Right kidney (tissue), 1 donor: ENCODE results near the gene MUC5B.
"Not testable (repeated sequence)": the region's sequence is repeated elsewhere in the genome, so short reads cannot be mapped to it uniquely, and the experiment has no call there.

ENCODE experiments used
- DNase-seq: peaks from one replicate; pipeline ENCODE4 v3.0.0-alpha.2; 2016

MUC5B gene

DNA sequence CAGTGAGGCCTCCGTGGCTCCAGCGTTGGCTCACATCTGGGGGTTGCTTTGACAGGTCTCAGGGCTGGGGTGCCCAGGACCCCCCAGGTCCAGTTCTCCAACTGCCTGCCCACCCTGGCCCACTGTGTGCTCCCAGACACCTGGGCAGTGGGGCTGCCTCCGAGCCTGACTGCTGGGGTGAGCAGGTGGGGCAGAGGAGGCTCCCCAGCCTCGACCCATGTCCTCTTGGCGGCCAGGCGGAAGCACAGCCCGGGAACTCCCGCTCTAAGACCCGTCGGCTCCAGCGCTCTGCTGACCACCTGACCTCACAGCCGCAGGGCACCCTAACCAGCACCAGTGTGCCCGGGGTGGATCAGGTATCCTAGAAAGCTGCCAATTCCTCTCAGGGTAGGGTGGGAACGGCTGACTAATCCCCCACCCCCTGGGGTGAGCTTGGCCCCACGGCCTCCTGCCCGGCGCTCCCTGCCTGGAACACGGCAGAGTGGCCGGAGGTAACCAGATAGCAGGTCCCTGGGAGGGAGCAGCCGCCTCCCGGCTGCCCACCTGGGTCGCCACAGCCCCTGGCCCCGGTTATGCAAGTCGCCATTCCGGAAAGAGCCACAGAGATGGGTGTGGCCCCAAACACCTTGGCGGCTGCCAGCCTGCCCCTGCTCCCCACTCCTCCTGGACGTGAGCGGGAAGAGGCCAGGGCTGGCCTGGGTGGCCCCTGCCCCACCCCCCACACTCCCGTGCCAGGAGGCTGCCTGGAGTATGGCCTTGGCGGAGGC lies 19.2 kb upstream of the MUC5B start:
- DNase-seq, result no peak

- DNase-seq, result no peak
Observed at GRCh38 chr11:1204381-1205101, 18.3 kb upstream of the MUC5B start.

GRCh38 chr11:1205121-1205986 lies 17.5 kb upstream of the MUC5B start:
- no peak for DNase-seq

DNA sequence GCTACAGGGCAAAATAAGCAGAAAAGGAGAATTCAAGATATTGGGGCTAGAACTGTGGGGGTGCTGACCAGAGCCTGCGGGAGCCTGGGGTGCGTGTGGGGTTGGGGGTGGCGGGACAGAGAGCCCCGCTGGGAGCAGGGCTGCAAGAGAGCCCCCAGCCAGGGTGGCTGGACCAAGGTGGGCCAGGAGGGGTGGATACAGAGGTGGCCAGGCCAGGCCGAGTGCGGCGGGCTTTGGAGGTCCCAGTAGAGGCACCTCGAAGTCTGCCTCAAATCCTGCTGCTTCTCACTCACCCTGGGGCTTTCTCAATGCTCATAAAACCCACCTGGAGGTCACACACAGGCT lies 16.9 kb upstream of the MUC5B start:
- no peak for DNase-seq

- DNase-seq, result no peak
Observed at GRCh38 chr11:1206391-1207271, 16.2 kb upstream of the MUC5B start.

DNA sequence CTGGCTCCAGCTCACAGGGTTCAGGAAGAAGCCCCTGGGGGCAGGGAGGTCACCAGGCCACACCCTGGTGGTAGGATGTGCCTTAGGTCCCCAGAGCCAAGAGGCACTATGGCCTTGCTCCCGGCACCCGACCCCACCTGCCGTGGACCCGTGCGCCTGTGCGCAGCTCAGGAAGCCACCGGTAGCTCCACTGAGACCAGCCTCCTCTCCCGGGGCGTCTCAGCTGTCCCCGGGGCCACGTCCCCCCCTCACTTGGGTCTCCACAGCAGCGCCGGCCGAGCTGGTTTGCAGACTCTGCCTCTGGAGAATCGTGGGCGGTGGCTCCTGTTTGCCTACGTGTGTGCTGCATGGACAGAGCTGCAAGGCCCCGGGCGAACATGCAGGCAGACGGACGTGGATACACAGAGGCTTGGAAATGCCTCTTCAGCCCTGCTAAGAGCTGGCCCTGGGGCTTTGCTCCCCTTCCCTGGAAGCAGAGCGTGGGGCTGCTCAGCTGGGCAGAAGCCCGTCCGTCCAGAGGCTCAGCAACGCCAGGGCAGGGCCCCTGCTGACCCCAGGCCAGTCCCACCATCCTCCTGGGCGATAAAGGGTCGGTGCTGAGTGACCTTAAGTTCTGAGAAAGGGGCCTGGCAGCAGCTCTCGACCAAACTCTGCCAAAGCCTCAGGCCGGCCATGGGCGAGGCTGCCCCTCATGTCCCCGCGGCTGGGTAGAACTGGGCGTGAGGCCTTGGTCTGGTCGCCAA lies 15.3 kb upstream of the MUC5B start:
- DNase-seq, result no peak

GRCh38 chr11:1208144-1208393 lies 14.8 kb upstream of the MUC5B start:
- no peak for DNase-seq

- DNase-seq, result no peak
Observed at GRCh38 chr11:1208394-1209261, 14.2 kb upstream of the MUC5B start.

DNA sequence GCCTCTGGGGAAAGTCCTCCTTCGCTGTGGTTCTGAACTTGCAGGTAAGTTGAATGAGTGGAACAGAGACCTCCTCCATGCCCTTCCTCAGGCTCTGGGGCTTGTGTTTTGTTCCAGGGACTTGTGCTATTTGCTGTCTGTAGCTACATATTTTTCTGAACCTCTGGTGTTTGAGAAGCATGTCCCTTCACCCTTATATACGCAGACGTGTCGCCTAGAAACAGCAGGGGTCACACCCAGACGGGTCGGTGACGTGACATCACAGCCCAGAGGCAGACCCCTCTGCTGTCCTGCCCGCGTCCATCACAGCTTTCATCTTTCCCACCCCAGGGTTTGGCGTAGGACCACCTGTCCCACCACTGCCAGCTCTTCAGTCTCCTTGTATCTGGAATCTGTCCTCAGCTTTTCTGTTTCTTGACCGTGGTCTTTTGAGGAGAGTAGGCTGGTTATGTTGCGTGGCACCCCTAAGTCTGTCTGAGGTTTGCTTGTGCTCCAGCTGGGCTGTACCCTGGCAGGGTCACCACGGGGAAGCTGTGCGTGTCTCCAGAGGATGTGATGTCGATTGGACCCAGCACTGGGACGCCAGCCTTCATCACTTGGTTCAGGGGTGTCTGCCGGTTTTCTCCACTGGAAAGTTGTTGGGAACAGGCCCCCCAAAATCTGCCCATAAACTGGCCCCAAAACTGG lies 13.4 kb upstream of the MUC5B start:
- DNase-seq, result no peak

DNA sequence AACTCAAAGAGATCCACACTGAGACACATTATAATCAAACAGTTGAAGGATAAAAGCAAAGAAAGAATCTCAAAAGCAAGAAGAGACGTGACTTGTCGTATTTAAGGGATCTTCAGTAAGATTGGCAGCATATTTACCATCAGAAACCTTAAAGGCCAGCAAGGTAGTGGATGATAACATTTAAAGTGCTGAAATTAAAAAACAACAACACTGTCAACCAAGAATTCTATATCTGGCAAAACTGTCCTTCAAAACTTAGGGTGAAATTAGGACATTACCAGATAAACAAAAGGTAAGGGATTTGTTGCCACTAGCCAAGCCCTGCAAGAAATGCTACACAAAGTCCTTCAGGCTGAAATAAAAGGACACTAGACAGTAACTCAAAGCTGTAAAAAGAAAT lies 11.0 kb upstream of the MUC5B start:
- no peak for DNase-seq

DNA sequence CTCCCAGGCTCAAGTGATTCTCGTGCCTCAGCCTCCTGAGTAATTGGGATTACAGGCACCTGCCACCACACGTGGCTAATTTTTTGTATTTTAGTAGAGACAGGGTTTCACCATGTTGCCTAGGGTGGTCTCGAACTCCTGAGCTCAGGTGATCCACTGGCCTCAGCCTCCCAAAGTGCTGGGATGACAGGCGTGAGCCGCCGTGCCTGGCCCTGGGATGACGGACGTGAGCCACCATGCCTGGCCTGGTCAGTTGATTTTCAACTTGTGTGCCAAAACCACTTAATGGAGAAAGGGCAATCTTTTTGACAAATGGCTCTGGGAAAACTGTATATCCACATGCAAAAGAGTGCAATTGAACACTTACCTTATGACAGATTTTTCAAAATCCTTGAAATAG lies 7.0 kb upstream of the MUC5B start:
- not testable (repeated sequence) for DNase-seq

DNA sequence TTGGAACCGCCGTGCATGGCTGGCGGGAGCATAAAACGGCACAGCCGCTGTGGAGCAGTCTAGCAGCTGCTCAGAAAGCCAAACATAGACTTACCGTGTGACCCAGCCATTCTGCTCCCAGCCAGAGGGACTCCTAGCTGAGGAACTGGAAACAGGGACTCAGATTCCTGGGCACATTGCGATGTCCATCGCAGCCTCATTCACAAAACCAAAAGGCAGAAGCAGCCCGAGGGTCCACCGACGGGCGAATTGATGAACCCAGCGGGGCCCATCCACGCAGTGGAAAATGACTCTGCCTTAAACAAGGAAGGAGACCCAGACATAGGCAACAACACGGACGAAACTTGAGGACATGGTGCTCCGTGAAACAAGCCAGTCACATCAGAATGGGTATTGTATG lies 5.7 kb upstream of the MUC5B start:
- no peak for DNase-seq

DNA sequence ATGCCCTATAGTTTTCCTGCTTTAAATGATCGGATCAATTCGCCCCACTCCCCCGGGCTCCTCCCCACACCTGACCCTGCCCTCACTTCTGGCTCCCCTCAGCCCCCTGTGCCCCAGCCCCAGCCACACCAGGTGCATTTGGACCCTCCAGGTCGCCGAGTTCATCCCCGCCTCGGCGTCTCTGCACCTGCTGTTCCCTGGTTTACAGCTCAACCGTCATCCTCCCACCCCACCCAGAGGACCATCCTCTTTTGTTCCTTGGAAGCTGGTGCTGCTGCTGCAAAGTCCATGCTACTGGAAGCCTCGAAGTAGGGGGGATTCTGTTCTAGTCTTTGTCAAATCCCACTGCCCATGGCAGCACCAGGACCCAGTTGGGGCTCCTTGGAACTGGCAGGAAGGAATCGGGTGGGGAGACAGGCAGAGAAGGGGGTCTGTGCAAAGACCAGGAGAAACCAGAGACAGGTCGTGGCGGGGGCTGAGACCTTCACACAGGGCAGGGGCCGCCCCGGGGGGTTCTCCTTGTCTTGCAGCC lies 4.5 kb upstream of the MUC5B start:
- no peak for DNase-seq

DNA sequence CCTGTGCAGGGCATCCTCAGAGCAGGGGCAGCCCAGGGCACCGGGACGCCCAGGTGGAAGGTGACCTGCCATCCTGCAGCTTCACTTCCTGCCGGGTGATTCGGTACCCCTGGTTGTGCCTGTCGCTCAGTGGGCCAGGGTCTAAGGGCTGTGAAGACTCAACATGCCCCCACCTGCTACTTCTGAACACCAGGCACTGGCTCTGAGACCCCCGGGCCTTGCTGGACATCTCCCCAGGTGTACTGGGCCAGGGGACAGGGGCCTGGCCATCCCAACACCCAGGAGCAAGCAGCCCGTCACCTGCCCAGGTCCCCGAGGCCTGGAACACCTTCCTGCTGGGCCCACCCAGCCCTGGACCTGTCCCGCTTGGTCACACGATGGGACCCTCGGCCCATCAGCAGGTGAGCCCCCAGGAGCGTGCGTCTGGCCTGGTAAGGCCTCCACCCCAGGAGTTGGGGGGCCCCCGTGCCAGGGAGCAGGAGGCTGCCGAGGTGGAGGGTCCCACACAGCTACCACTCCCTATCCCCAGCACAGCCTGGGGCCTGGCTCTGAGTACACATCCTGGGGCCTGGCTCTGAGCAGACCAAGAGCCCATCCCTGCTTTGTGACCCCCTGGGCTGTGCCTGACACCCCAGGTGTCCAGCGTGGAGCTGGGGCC lies 3.9 kb upstream of the MUC5B start:
- DNase-seq, result no peak

- no peak for DNase-seq
Observed at GRCh38 chr11:1219446-1219833, 3.4 kb upstream of the MUC5B start.

- DNase-seq, result no peak
Observed at GRCh38 chr11:1219834-1220815, 2.7 kb upstream of the MUC5B start.

DNA sequence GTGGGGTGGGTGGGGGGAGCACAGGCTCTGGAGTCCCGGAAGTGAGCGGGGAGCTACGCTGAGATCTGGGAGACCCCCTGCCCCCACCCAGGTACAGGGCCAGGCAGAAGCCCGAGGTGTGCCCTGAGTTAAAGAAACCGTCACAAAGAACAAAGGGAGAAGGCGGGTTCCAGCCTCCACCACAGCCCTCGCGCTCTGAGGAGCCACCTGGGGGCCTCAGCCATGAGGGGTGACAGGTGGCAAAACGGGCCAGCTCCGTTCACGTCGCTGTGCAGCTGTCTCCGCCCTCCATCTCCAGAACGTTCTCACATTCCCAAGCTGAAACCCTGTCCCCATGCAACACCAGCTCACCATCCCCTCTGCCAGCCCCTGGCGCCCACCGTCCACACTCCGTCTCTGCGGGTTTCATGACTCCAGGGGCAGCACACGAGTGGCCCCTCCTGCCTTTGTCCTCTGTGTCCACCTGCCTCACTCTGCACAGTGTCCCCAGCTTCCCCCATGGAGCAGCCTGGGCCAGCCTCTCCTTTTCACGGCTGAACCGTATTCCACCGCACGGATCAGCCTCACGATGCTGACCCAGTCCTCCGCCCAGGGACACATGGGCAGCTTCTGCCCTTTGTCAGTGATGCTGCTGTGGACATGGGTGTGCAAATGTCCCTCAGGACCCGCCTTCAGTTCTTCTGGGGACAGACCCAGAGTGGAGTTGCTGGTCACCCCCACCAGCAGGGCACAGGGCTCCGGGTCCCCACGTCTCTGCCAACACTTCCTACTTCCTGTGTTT lies 1.7 kb upstream of the MUC5B start:
- no peak for DNase-seq
